HFFc6 (cell line): ENCODE results near the gene RNF8. TPM values are rescaled to one million over a fixed set of nuclear protein-coding genes. Genes with fewer than 3 reads are reported as not detected.

ENCODE experiments used
- DNase-seq: peaks from one replicate; pipeline ENCODE4 v3.0.0-alpha.2; 2018
- H3K27ac Mint-ChIP-seq: 2 replicates; pipeline ENCODE4 v1.8.0; 2020; ENCODE audit warnings: mild to moderate bottlenecking, mixed read lengths
- H3K27me3 Mint-ChIP-seq: 2 replicates; pipeline ENCODE4 v1.8.0; 2021; ENCODE audit warnings: mild to moderate bottlenecking, moderate library complexity, mixed read lengths; ENCODE audit not compliant: insufficient read depth
- H3K36me3 Mint-ChIP-seq: 2 replicates; pipeline ENCODE4 v1.8.0; 2021; ENCODE audit warnings: low read depth, mixed read lengths
- H3K4me1 Mint-ChIP-seq: 2 replicates; pipeline ENCODE4 v1.8.0; 2020; ENCODE audit warnings: low read depth, mixed read lengths
- H3K4me3 Mint-ChIP-seq: 2 replicates; pipeline ENCODE4 v1.8.0; 2020; ENCODE audit warnings: mild to moderate bottlenecking, moderate library complexity, mixed read lengths
- H3K9me3 Mint-ChIP-seq: 2 replicates; pipeline ENCODE4 v1.8.0; 2020; ENCODE audit warnings: mild to moderate bottlenecking, mixed read lengths
- CTCF ChIP-seq: fragments of 200-600 bp; sonication (generic); IDR thresholded peaks from 2 replicates; pipeline ENCODE4 v1.5.0; 2021; ENCODE audit warnings: antibody characterized with exemption, mild to moderate bottlenecking
- total RNA-seq, 6 experiments: library from RNA; stranded (reverse); fragmentation: NEBNext Ultra II Directional; extraction: Animal tissue kit (Norgen Biotek cat#: 25700); gene quantifications; 2 replicates in 1 of 6; 3 replicates in 5 of 6; pipeline ENCODE4 v1.2.3, GENCODE V29; 2021

RNF8 gene
- total RNA-seq, 6 experiments from 2014 or later = 14.1 to 18.5 (median 17.5) TPM

- Mint-ChIP-seq H3K27ac (no peak overlapping the region), H3K9me3 (no peaks in the 10 kb centered on the region), H3K36me3 (peaks cover 20% of the 10 kb centered on the region), H3K4me1 (peaks cover 32% of the 10 kb centered on the region), H3K27me3 (peaks cover 2% of the 10 kb centered on the region; the same call in 1 of the 2 replicates), H3K4me3 (no peak overlapping the region)
- no peak for DNase-seq
- no peak for TF ChIP-seq CTCF
Observed at GRCh38 chr6:37319156-37319555, 34.6 kb upstream of the RNF8 start.

GRCh38 chr6:37319856-37320480 is 33.8 kb upstream of the RNF8 start:
- no peaks in the 10 kb centered on the region for H3K9me3 Mint-ChIP-seq
- peaks cover 2% of the 10 kb centered on the region; the same call in 1 of the 2 replicates for H3K27me3 Mint-ChIP-seq
- peaks cover 13% of the 10 kb centered on the region for H3K36me3 Mint-ChIP-seq
- no peak overlapping the region for H3K4me3 Mint-ChIP-seq
- no peak for DNase-seq
- H3K4me1 Mint-ChIP-seq = peaks cover 32% of the 10 kb centered on the region
- no peak overlapping the region for H3K27ac Mint-ChIP-seq
- TF ChIP-seq CTCF = no peak

- Mint-ChIP-seq H3K27ac (no peak overlapping the region), H3K4me3 (no peak overlapping the region)
- TF ChIP-seq CTCF = no peak
Observed at GRCh38 chr6:37320646-37321045, 33.1 kb upstream of the RNF8 start.

GRCh38 chr6:37321101-37321500 is 32.7 kb upstream of the RNF8 start:
- DNase-seq = no peak
- Mint-ChIP-seq H3K4me3 (no peak overlapping the region), H3K9me3 (no peaks in the 10 kb centered on the region), H3K27ac (no peak overlapping the region), H3K27me3 (peaks cover 2% of the 10 kb centered on the region; the same call in 1 of the 2 replicates), H3K36me3 (peaks cover 17% of the 10 kb centered on the region), H3K4me1 (peaks cover 42% of the 10 kb centered on the region)
- no peak for TF ChIP-seq CTCF

More at GRCh38 chr6:37320646-37321045, 33.1 kb upstream of the RNF8 start:
- H3K4me1 Mint-ChIP-seq = peaks cover 38% of the 10 kb centered on the region
- H3K27me3 Mint-ChIP-seq = peaks cover 2% of the 10 kb centered on the region; the same call in 1 of the 2 replicates
- DNase-seq = no peak
- H3K9me3 Mint-ChIP-seq = no peaks in the 10 kb centered on the region
- peaks cover 13% of the 10 kb centered on the region for H3K36me3 Mint-ChIP-seq

- Mint-ChIP-seq H3K27me3 (peaks cover 2% of the 10 kb centered on the region; the same call in 1 of the 2 replicates), H3K36me3 (peaks cover 17% of the 10 kb centered on the region), H3K27ac (peak overlapping the region; percentile 24; the same call in 1 of the 2 replicates), H3K9me3 (no peaks in the 10 kb centered on the region), H3K4me1 (peaks cover 43% of the 10 kb centered on the region), H3K4me3 (no peak overlapping the region)
- no peak for DNase-seq
- no peak for TF ChIP-seq CTCF
Observed at GRCh38 chr6:37321516-37322415, 32.0 kb upstream of the RNF8 start.
